ENCODE measurements around the gene FCER1A. TPM values are rescaled to one million over a fixed set of nuclear protein-coding genes. Genes with fewer than 3 reads are reported as not detected.
"Not testable (repeated sequence)": the region's sequence is repeated elsewhere in the genome, so short reads cannot be mapped to it uniquely, and the experiment has no call there.

Gene FCER1A
- total RNA-seq, 3 donors from 2014 or later: 0.66 to 5.1 (median 2.0) TPM

DNA sequence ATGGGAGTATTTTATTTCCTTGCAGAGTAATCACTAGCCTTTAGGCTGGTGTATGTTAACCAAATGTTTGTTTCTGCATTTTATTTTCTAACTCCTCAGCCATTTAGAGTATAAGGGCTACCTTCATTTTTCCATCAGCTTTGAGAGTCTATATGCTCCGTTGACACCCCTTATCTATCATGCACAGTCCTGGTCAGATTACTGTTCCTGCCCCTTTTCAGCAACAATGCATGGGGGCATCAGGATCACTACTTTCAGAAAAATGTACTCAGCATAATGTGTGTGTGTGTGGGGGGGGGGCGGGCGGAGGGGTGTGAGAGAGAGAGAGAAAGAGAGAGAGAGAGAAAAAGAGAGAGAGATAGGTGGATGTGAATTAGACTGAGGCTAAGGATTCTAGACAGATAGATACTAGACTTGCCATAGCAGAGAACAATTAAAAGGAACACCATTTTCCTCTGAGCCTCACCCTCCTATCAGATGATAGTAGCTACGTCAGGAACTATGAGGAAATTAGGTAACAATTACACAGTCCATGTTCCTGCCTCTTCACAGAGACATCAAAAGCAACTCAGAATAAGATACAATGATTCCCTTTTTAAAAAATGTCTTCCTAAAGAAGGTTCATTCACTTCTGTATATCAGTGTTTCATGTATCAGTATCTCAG, 40.8 kb downstream of the FCER1A start:
- H3K27me3 ChIP-seq: no peaks in the 10 kb centered on the region
- no peak overlapping the region for H3K27ac ChIP-seq
- H3K9me3 ChIP-seq: no peaks in the 10 kb centered on the region
- DNase-seq (ENCODE audit: low spot score in 2 of 2): no peak
- TF ChIP-seq POLR2AphosphoS5 (IDR thresholded peaks at IDR 0.05) (no peak), POLR2A (IDR thresholded peaks at IDR 0.05) (no peak)
- H3K36me3 ChIP-seq: no peaks in the 10 kb centered on the region
- H3K4me3 ChIP-seq: no peak overlapping the region
- H3K4me1 ChIP-seq: no peaks in the 10 kb centered on the region
- intact Hi-C loops (cut with DNase I; ENCODE audit: low total_unique reads): no loop called here

DNA sequence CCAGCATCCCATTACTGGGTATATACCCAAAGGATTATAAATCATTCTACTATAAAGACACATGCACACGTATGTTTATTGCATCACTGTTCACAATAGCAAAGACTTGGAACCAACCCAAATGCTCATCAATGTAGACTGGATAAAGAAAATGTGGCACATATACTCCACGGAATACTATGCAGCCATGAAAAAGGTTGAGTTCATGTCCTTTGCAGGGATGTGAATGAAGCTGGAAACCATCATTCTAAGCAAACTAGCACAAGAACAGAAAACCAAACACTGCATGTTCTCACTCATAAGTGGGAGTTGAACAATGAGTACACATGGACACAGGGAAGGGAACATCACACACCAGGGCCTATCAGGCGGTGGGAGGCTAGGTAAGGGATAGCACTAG, 47.2 kb downstream of the FCER1A start:
- H3K4me3 ChIP-seq; DNase-seq (ENCODE audit: low spot score in 2 of 2); intact Hi-C loops (cut with DNase I; ENCODE audit: low total_unique reads); H3K27ac ChIP-seq; H3K27me3 ChIP-seq; H3K4me1 ChIP-seq; H3K36me3 ChIP-seq: not testable (repeated sequence)
- H3K9me3 ChIP-seq: peaks cover 10 to 15% of the 10 kb centered on the region in 2 donors

DNA sequence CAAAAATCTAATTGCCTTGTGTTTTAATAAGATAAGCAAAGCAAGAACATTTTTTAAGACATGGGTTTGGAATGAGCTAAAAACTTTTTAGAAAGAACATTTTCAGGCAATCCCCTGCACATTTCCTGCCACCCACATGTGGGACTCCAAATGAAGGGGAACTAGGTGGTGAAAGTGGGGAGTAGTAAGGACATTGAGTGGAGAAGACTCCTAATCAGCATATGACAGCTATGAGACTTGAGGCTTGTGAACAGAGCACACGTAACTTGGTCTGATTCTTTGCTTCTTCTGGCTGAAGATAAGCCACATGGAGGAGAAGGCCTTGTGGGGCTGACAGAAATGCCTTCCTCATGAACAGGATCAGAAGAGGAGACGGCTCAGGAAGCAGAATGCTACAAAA, 50.3 kb downstream of the FCER1A start:
- intact Hi-C loops (cut with DNase I; ENCODE audit: low total_unique reads): no loop called here
- H3K4me1 ChIP-seq: no peaks in the 10 kb centered on the region
- no peaks in the 10 kb centered on the region for H3K27me3 ChIP-seq
- DNase-seq (ENCODE audit: low spot score in 2 of 2): no peak
- H3K27ac ChIP-seq: no peak overlapping the region
- no peaks in the 10 kb centered on the region for H3K36me3 ChIP-seq
- TF ChIP-seq, protein P1, sequence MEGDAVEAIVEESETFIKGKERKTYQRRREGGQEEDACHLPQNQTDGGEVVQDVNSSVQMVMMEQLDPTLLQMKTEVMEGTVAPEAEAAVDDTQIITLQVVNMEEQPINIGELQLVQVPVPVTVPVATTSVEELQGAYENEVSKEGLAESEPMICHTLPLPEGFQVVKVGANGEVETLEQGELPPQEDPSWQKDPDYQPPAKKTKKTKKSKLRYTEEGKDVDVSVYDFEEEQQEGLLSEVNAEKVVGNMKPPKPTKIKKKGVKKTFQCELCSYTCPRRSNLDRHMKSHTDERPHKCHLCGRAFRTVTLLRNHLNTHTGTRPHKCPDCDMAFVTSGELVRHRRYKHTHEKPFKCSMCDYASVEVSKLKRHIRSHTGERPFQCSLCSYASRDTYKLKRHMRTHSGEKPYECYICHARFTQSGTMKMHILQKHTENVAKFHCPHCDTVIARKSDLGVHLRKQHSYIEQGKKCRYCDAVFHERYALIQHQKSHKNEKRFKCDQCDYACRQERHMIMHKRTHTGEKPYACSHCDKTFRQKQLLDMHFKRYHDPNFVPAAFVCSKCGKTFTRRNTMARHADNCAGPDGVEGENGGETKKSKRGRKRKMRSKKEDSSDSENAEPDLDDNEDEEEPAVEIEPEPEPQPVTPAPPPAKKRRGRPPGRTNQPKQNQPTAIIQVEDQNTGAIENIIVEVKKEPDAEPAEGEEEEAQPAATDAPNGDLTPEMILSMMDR (IDR thresholded peaks at IDR 0.05): no peak
- TF ChIP-seq POLR2A (IDR thresholded peaks at IDR 0.05) (no peak), POLR2AphosphoS5 (IDR thresholded peaks at IDR 0.05) (no peak)
- no peak overlapping the region for H3K4me3 ChIP-seq
- H3K9me3 ChIP-seq: peaks cover 10 to 15% of the 10 kb centered on the region in 2 donors

Other genes starting within 250 kb of the FCER1A start
- gene AIM2, start 225.6 kb upstream of the FCER1A start, total RNA-seq: 1 to 10 TPM in 1 of 3 donors, under 1 TPM in 2; 0.32 to 1.6 (median 0.73) TPM
- 10 to 100 TPM in 2 of 3 donors, 1 to 10 TPM in 1; 5.2 to 22.6 (median 15.2) TPM for gene CADM3, start 130.7 kb upstream of the FCER1A start, total RNA-seq
- gene ACKR1, start 97.5 kb upstream of the FCER1A start, total RNA-seq: 10 to 100 TPM; 32.3 to 83.2 (median 81.9) TPM
- gene OR10J4, start 129.9 kb downstream of the FCER1A start, total RNA-seq: not detected
- gene OR10J1, start 137.4 kb downstream of the FCER1A start, total RNA-seq: not detected
- not detected for gene OR10J5, start 233.7 kb downstream of the FCER1A start, total RNA-seq